NCI-H460 (cell line): ENCODE results near the gene PFN1. TPM values are rescaled to one million over a fixed set of nuclear protein-coding genes. Genes with fewer than 3 reads are reported as not detected.

Source experiments
- DNase-seq: peaks from one replicate; pipeline ENCODE4 v3.0.0-alpha.2; 2016; ENCODE audit warnings: low read depth; ENCODE audit errors: extremely low read depth
- small RNA-seq, 2 experiments: library from RNA; depleted of rRNA; stranded (forward); fragments of <200 nt; gene quantifications; one replicate each; pipeline ENCODE3, GENCODE V24; 2014
- total RNA-seq: library from RNA; depleted of rRNA; stranded (reverse); fragments of >200 nt; shearing (Covaris generic); gene quantifications from 2 replicates; pipeline ENCODE4 v1.2.3, GENCODE V29; 2014; rRNA removed

PFN1 gene
- total RNA-seq, 1 experiment from 2014 or later = 960 TPM

GRCh38 chr17:4898927-4899326, 49.4 kb downstream of the PFN1 start:
- DNase-seq = no peak

DNA sequence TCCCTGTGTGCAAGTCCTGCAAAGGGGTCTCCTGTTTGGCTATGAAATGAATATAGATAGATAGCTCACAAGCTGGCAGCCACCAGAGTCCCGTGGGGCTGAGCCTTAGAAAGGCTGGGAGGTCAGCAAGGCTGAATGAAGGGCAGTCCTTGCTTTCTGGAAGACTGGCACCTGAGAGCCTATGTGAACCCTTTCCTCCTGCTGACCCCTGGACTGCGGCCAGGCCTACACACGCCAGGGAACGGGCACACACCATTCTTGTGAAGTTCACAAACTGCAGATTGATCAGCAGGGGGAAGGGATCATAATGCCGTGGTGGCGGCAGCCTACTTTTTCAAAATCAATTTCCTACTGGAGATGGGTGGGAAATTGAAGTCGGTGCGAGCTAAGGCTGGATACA, 50.0 kb downstream of the PFN1 start:
- no peak for DNase-seq

- no peak for DNase-seq
Observed at GRCh38 chr17:4897785-4898184, 50.5 kb downstream of the PFN1 start.

GRCh38 chr17:4897198-4897687, 51.1 kb downstream of the PFN1 start:
- DNase-seq = no peak

DNA sequence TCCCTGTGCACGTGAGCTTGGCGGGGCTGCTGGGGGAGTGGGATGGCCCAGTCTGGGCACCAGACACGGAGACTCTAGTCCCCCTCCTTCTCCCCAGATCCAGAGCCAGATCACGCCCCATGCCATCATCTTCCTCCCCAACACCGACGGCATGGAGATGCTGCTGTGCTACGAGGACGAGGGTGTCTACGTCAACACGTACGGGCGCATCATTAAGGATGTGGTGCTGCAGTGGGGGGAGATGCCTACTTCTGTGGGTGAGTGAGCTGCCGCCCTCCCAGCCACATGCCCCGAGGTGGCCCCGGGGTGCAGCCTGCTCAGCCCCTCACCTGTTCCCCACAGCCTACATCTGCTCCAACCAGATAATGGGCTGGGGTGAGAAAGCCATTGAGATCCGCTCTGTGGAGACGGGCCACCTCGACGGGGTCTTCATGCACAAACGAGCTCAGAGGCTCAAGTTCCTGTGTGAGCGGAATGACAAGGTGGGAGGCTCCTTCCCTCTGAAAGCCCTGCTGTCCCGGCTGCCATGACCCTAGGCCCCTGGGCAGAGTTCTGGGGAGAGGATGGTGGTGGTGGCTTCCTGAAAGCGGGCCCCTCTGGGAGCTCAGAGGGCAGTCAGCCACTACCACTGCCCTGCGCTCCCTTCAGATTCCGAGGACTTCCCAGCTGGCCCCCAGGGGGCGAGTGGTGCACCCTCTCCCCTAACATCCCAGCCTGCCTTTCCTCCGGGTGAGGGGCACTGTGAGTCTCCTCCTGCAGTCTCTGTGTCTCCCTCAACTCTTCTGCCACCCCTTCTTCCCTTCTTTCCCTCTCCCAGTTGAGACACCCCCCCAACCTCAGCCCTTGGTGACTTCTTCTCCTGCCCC, 51.8 kb downstream of the PFN1 start:
- DNase-seq = no peak

DNA sequence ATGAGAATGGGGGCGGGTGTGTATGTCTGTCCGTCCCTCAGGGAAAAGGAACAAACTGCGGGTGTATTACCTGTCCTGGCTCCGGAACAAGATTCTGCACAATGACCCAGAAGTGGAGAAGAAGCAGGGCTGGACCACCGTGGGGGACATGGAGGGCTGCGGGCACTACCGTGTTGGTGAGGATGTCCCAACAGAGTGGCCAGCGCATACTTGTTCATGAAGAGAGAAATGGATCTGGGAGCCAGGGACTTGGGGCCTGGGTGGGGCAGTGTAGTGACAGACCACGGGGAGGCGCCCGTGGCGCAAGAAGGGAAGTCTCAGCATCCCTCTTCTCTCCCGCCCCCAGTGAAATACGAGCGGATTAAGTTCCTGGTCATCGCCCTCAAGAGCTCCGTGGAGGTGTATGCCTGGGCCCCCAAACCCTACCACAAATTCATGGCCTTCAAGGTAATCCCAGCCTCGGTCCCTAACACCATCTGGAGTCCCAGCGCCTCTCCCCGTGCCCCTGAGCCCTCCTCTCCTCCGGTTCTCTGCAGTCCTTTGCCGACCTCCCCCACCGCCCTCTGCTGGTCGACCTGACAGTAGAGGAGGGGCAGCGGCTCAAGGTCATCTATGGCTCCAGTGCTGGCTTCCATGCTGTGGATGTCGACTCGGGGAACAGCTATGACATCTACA, 52.5 kb downstream of the PFN1 start:
- DNase-seq = no peak

Small RNA genes within 50 kb of the gene (small RNA-seq; reads per million reads assigned to genes)
- gene MIR6864 = 0 to 0.06 reads per million in 2 experiments
- 0 reads per million in 2 experiments for gene MIR6865

Other genes starting within 250 kb of the PFN1 start
- gene PELP1, start 244.4 kb downstream of the PFN1 start, total RNA-seq = 58.2 and 61.8 TPM in 2 replicates
- 28.8 and 32.9 TPM in 2 replicates for gene ARRB2, start 237.9 kb downstream of the PFN1 start, total RNA-seq
- 21.8 and 24.3 TPM in 2 replicates for gene MED11, start 217.1 kb downstream of the PFN1 start, total RNA-seq
- gene ZMYND15, start 208.7 kb downstream of the PFN1 start, total RNA-seq = 0.22 and 0.23 TPM in 2 replicates
- 16.2 and 18.0 TPM in 2 replicates for gene CXCL16, start 208.6 kb downstream of the PFN1 start, total RNA-seq
- gene TM4SF5, start 176.6 kb downstream of the PFN1 start, total RNA-seq = not detected in 2 replicates
- gene VMO1, start 162.2 kb downstream of the PFN1 start, total RNA-seq = not detected in 2 replicates
- gene GLTPD2, start 159.6 kb downstream of the PFN1 start, total RNA-seq = not detected in 2 replicates
- 141 and 171 TPM in 2 replicates for gene PSMB6, start 152.4 kb downstream of the PFN1 start, total RNA-seq
- 9.7 and 14.8 TPM in 2 replicates for gene PLD2, start 141.4 kb downstream of the PFN1 start, total RNA-seq
- gene MINK1, start 115.2 kb downstream of the PFN1 start, total RNA-seq = 19.4 and 19.8 TPM in 2 replicates
- gene C17orf107, start 49.0 kb downstream of the PFN1 start, total RNA-seq = 0.59 and 0.63 TPM in 2 replicates
- not detected in 2 replicates for gene CHRNE, start 45.4 kb downstream of the PFN1 start, total RNA-seq
- gene GP1BA, start 16.3 kb downstream of the PFN1 start, total RNA-seq = not detected in 2 replicates
- gene SLC25A11, start 8.5 kb downstream of the PFN1 start, total RNA-seq = 53.4 and 54.3 TPM in 2 replicates
- 59.5 and 62.7 TPM in 2 replicates for gene RNF167, start 8.3 kb downstream of the PFN1 start, total RNA-seq
- 5.4 and 7.5 TPM in 2 replicates for gene ENO3, start 2.6 kb upstream of the PFN1 start, total RNA-seq
- gene SPAG7, start 19.3 kb upstream of the PFN1 start, total RNA-seq = 56.0 and 57.1 TPM in 2 replicates
- gene CAMTA2, start 39.1 kb upstream of the PFN1 start, total RNA-seq = 54.5 and 59.9 TPM in 2 replicates
- not detected in 2 replicates for gene INCA1, start 49.0 kb upstream of the PFN1 start, total RNA-seq
- gene KIF1C, start 49.4 kb upstream of the PFN1 start, total RNA-seq = 50.3 and 52.6 TPM in 2 replicates
- 0.12 and 0.35 TPM in 2 replicates for gene SLC52A1, start 86.9 kb upstream of the PFN1 start, total RNA-seq
- gene ZFP3, start 129.9 kb upstream of the PFN1 start, total RNA-seq = not detected in 2 replicates
- 15.5 and 17.3 TPM in 2 replicates for gene ZNF232, start 163.3 kb upstream of the PFN1 start, total RNA-seq
- gene USP6, start 167.5 kb upstream of the PFN1 start, total RNA-seq = not detected in 2 replicates
- gene ZNF594, start 243.3 kb upstream of the PFN1 start, total RNA-seq = 8.7 and 10.2 TPM in 2 replicates